Keratinocyte (primary cell): ENCODE measurements around the gene CCDC141. TPM values are rescaled to one million over a fixed set of nuclear protein-coding genes. Genes with fewer than 3 reads are reported as not detected.

Source experiments
- DNase-seq: peaks from one replicate; pipeline ENCODE4 v3.0.0-alpha.2; 2011; ENCODE audit warnings: low read depth, missing footprints, low spot score
- FAIRE-seq: peaks from 2 replicates; lab custom pipeline; 2011; peaks lifted over from hg19 to GRCh38; lab: Jason Lieb, UNC
- H2AFZ ChIP-seq: 2 replicates; pipeline ENCODE4 v1.6.0; 2012; ENCODE audit warnings: low read length, control low read depth, inconsistent platforms; ENCODE audit not compliant: control insufficient read depth
- H3K27ac ChIP-seq: 2 replicates; pipeline ENCODE4 v1.5.1; 2011; ENCODE audit warnings: low read length; ENCODE audit not compliant: control insufficient read depth, insufficient read depth
- H3K27me3 ChIP-seq: 3 replicates; pipeline ENCODE4 v1.6.0; 2011; ENCODE audit warnings: low read length; ENCODE audit not compliant: control insufficient read depth, insufficient read depth; ENCODE audit errors: extremely low read depth
- H3K36me3 ChIP-seq, 2 experiments: 2 replicates in 1 of 2; 3 replicates in 1 of 2; pipeline ENCODE4 v1.5.1; 2011; ENCODE audit warnings: low read length in 2 of 2, mild to moderate bottlenecking in 1 of 2; ENCODE audit not compliant: control insufficient read depth in 2 of 2, insufficient read depth in 2 of 2; ENCODE audit errors: extremely low read depth in 1 of 2
- H3K4me1 ChIP-seq: 3 replicates; pipeline ENCODE4 v1.5.1; 2011; ENCODE audit warnings: low read length; ENCODE audit not compliant: control insufficient read depth, insufficient read depth; ENCODE audit errors: extremely low read depth
- H3K4me2 ChIP-seq: 3 replicates; pipeline ENCODE4 v1.6.0; 2011; ENCODE audit warnings: low read depth, low read length; ENCODE audit not compliant: control insufficient read depth, insufficient read depth; ENCODE audit errors: extremely low read depth
- H3K4me3 ChIP-seq, 3 experiments: fragments of 200-600 bp in 1 of 3; sonication (generic) in 1 of 3; 2 replicates in 2 of 3; 3 replicates in 1 of 3; pipeline ENCODE4 v1.5.1; 2011 to 2016; ENCODE audit warnings: low read length in 3 of 3, mild to moderate bottlenecking in 3 of 3, control low read depth in 2 of 3, inconsistent platforms in 1 of 3, low read depth in 1 of 3, mixed read lengths in 1 of 3, mixed run types in 1 of 3, moderate library complexity in 1 of 3; ENCODE audit not compliant: control insufficient read depth in 2 of 3, insufficient read depth in 2 of 3; ENCODE audit errors: extremely low read depth in 1 of 3
- H3K79me2 ChIP-seq: 2 replicates; pipeline ENCODE4 v1.6.0; 2012; ENCODE audit warnings: low read length; ENCODE audit not compliant: control insufficient read depth, insufficient read depth
- H3K9ac ChIP-seq: 3 replicates; pipeline ENCODE4 v1.6.0; 2011; ENCODE audit warnings: low read length; ENCODE audit not compliant: control insufficient read depth, insufficient read depth; ENCODE audit errors: extremely low read depth
- H3K9me1 ChIP-seq: 3 replicates; pipeline ENCODE4 v1.6.0; 2011; ENCODE audit warnings: low read length; ENCODE audit not compliant: control insufficient read depth, insufficient read depth; ENCODE audit errors: extremely low read depth
- H3K9me3 ChIP-seq: 2 replicates; pipeline ENCODE4 v1.5.1; 2012; ENCODE audit warnings: low read depth, low read length; ENCODE audit not compliant: control insufficient read depth
- H4K20me1 ChIP-seq: 3 replicates; pipeline ENCODE4 v1.6.0; 2011; ENCODE audit warnings: low read length; ENCODE audit not compliant: control insufficient read depth, insufficient read depth; ENCODE audit errors: extremely low read depth
- CTCF ChIP-seq, 3 experiments: IDR thresholded peaks in 1 of 3; conservative IDR thresholded peaks in 1 of 3; optimal IDR thresholded peaks in 1 of 3; 2 replicates in 2 of 3; 3 replicates in 1 of 3; pipeline versions ENCODE3 to v1.5.1; 2011; ENCODE audit warnings: low read length in 3 of 3, mild to moderate bottlenecking in 3 of 3, moderate library complexity in 2 of 3, control low read depth in 1 of 3, inconsistent platforms in 1 of 3; ENCODE audit not compliant: insufficient read depth in 2 of 3; ENCODE audit errors: extremely low read depth in 1 of 3
- EZH2 ChIP-seq: IDR thresholded peaks from one replicate; pipeline ENCODE4 v1.6.1; 2012; ENCODE audit warnings: inconsistent platforms, mild to moderate bottlenecking, low read length, moderate library complexity
- dilution Hi-C: fragments of 300-500 bp; cut with MboI; formaldehyde crosslinking; loops from one replicate; pipeline ENCODE4 v1.7.0; 2020; ENCODE audit warnings: low sequenced_read_pairs; ENCODE audit not compliant: extremely low pct_ligation_motif_present
- polyA plus RNA-seq, 5 experiments: library from polyadenylated mRNA; depleted of rRNA in 3 of 5; stranded (reverse) in 3 of 5; stranded (forward) in 1 of 5; unstranded in 1 of 5; fragments of >200 nt; gene quantifications; 1 replicate in 1 of 5; 2 replicates in 3 of 5; 3 replicates in 1 of 5; pipeline versions ENCODE4 v1.2.1 to v1.2.3, GENCODE V29; 2011 to 2012; ENCODE audit warnings: missing spikeins in 2 of 5, low read depth in 1 of 5, low replicate concordance in 1 of 5

Gene CCDC141
- polyA plus RNA-seq, 1 donor (not counting 4 experiments of a cell fraction or from before 2014, with no cell fraction given) = not detected

GRCh38 chr2:178905261-178905660 is 144.7 kb downstream of the CCDC141 start:
- TF ChIP-seq EZH2 (no peak), CTCF (optimal IDR thresholded peaks at IDR 0.05 in 1 of 3, IDR thresholded peaks at IDR 0.05 in 1 of 3, conservative IDR thresholded peaks at IDR 0.05 in 1 of 3; ENCODE audit: extremely low read depth in 1 of 3, insufficient read depth in 2 of 3, low read length in 3 of 3) (no peak)
- DNase-seq (no peak), FAIRE-seq (no peak)
- Histone ChIP-seq H3K27ac (no peak overlapping the region), H2AFZ (no peak overlapping the region), H3K4me1 (no peaks in the 10 kb centered on the region), H3K36me3 (no peaks in the 10 kb centered on the region), H3K9me1 (no peaks in the 10 kb centered on the region), H3K79me2 (no peaks in the 10 kb centered on the region), H3K4me2 (no peak overlapping the region), H3K9me3 (no peaks in the 10 kb centered on the region), H3K4me3 (no peak overlapping the region), H4K20me1 (no peaks in the 10 kb centered on the region), H3K27me3 (no peaks in the 10 kb centered on the region), H3K9ac (no peak overlapping the region)
- dilution Hi-C loops = loop anchor here (25.0 kb wide), 1 partner anchor 93 kb away; the partner anchor contains the start of gene TTN

- no peaks in the 10 kb centered on the region for H3K79me2 ChIP-seq
- H3K9ac ChIP-seq = no peak overlapping the region
- dilution Hi-C loops = loop anchor here (25.0 kb wide), 1 partner anchor 87 kb away; the partner anchor contains the start of gene TTN
- DNase-seq (no peak), FAIRE-seq (no peak)
- no peaks in the 10 kb centered on the region for H3K27me3 ChIP-seq
- no peak overlapping the region for H2AFZ ChIP-seq
- no peaks in the 10 kb centered on the region for H3K36me3 ChIP-seq
- no peaks in the 10 kb centered on the region for H3K9me1 ChIP-seq
- TF ChIP-seq EZH2 (no peak), CTCF (optimal IDR thresholded peaks at IDR 0.05 in 1 of 3, IDR thresholded peaks at IDR 0.05 in 1 of 3, conservative IDR thresholded peaks at IDR 0.05 in 1 of 3; ENCODE audit: extremely low read depth in 1 of 3, insufficient read depth in 2 of 3, low read length in 3 of 3) (no peak)
- H4K20me1 ChIP-seq = no peaks in the 10 kb centered on the region
- H3K4me1 ChIP-seq = no peaks in the 10 kb centered on the region
- no peaks in the 10 kb centered on the region for H3K9me3 ChIP-seq
- no peak overlapping the region for H3K4me3 ChIP-seq
- no peak overlapping the region for H3K27ac ChIP-seq
- no peak overlapping the region for H3K4me2 ChIP-seq
These were observed 150.3 kb downstream of the CCDC141 start for GRCh38 chr2:178899656-178900055.
